ENCODE data around the gene DEFB129.
"Not testable (repeated sequence)": the region's sequence is repeated elsewhere in the genome, so short reads cannot be mapped to it uniquely, and the experiment has no call there.

DEFB129 gene

DNA sequence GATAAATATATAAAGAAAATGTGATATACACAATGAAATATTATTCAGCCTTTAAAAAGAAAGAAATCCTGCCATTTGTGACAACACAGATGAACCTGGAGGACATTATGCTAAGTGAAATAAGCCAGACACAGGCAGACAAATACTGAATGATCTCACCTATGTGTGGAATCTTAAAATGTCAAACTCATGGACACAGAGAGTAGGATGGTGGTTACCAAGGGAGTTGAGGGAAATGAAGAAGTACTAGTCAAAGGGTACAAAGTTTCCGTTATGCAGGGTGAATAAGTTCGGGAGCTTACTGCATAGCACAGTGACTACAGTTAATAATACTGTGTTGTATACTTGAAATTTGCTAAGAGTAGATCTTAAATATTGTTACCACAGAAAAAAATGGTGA, 15.8 kb downstream of the DEFB129 start:
- DNase-seq (ENCODE audit: insufficient read length, low spot score) (no peak), FAIRE-seq (peak; percentile 38)
- TF ChIP-seq SPI1 (IDR thresholded peaks at IDR 0.05; ENCODE audit: low read depth, low read length) (no peak), POLR2A (IDR thresholded peaks at IDR 0.05; ENCODE audit: low read depth, low read length) (no peak), POLR2AphosphoS5 (IDR thresholded peaks at IDR 0.05; ENCODE audit: low read depth, low read length) (no peak), POU2F2 (IDR thresholded peaks at IDR 0.05; ENCODE audit: low read depth, low read length) (no peak), TAF1 (IDR thresholded peaks at IDR 0.05; ENCODE audit: low read depth, low read length) (no peak), PAX5 (IDR thresholded peaks at IDR 0.05; ENCODE audit: insufficient read depth, low read length, severe bottlenecking) (no peak)

GRCh38 chr20:251354-251753, 24.3 kb downstream of the DEFB129 start:
- DNase-seq (ENCODE audit: insufficient read length, low spot score) (no peak), FAIRE-seq (no peak)
- TF ChIP-seq TAF1 (IDR thresholded peaks at IDR 0.05; ENCODE audit: low read depth, low read length) (no peak), POLR2A (IDR thresholded peaks at IDR 0.05; ENCODE audit: low read depth, low read length) (no peak), SPI1 (IDR thresholded peaks at IDR 0.05; ENCODE audit: low read depth, low read length) (no peak), POU2F2 (IDR thresholded peaks at IDR 0.05; ENCODE audit: low read depth, low read length) (no peak), PAX5 (IDR thresholded peaks at IDR 0.05; ENCODE audit: insufficient read depth, low read length, severe bottlenecking) (no peak)

- FAIRE-seq (no peak), DNase-seq (ENCODE audit: insufficient read length, low spot score) (no peak)
- no peak for TF ChIP-seq SPI1 (IDR thresholded peaks at IDR 0.05; ENCODE audit: low read depth, low read length)
- no peak for TF ChIP-seq PAX5 (IDR thresholded peaks at IDR 0.05; ENCODE audit: insufficient read depth, low read length, severe bottlenecking)
- TF ChIP-seq POU2F2 (IDR thresholded peaks at IDR 0.05; ENCODE audit: low read depth, low read length): no peak
- no peak for TF ChIP-seq POLR2A (IDR thresholded peaks at IDR 0.05; ENCODE audit: low read depth, low read length)
- TF ChIP-seq TAF1 (IDR thresholded peaks at IDR 0.05; ENCODE audit: low read depth, low read length): no peak
- no peak for TF ChIP-seq POLR2AphosphoS5 (IDR thresholded peaks at IDR 0.05; ENCODE audit: low read depth, low read length)
Observed at GRCh38 chr20:252801-253200, 25.7 kb downstream of the DEFB129 start.

- FAIRE-seq; DNase-seq (ENCODE audit: insufficient read length, low spot score): not testable (repeated sequence)
Observed at GRCh38 chr20:253447-253846, 26.4 kb downstream of the DEFB129 start.

DNA sequence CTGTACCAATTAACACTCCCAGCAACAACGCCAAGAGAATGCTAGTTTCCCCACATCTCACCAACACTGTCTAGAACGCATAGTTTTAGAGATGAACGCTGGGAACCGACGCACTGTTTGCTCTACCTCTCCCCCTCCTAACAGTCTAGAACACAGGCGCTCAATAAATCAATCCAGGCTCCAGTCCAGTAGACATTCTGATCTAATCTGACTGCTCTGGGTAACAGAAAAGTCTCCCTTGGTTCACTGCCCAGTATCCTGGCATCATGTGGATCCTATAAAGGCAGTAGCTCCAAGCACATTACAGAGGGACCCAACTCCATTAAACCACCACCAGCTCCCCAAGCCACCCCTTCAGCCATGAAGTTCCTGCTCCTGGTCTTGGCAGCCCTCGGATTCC, 30.4 kb downstream of the DEFB129 start, which contains the start of gene DEFB132:
Gene DEFB132 (plus strand): TSS at position 306 of the 400 bp plus-strand sequence. CDS start 55 bp downstream, at position 361.
- DNase-seq (ENCODE audit: insufficient read length, low spot score) (no peak), FAIRE-seq (no peak)
- TF ChIP-seq SPI1 (IDR thresholded peaks at IDR 0.05; ENCODE audit: low read depth, low read length): no peak
- TF ChIP-seq PAX5 (IDR thresholded peaks at IDR 0.05; ENCODE audit: insufficient read depth, low read length, severe bottlenecking): no peak
- TF ChIP-seq POLR2AphosphoS5 (IDR thresholded peaks at IDR 0.05; ENCODE audit: low read depth, low read length): no peak
- no peak for TF ChIP-seq TAF1 (IDR thresholded peaks at IDR 0.05; ENCODE audit: low read depth, low read length)
- no peak for TF ChIP-seq POU2F2 (IDR thresholded peaks at IDR 0.05; ENCODE audit: low read depth, low read length)
- no peak for TF ChIP-seq POLR2A (IDR thresholded peaks at IDR 0.05; ENCODE audit: low read depth, low read length)

DNA sequence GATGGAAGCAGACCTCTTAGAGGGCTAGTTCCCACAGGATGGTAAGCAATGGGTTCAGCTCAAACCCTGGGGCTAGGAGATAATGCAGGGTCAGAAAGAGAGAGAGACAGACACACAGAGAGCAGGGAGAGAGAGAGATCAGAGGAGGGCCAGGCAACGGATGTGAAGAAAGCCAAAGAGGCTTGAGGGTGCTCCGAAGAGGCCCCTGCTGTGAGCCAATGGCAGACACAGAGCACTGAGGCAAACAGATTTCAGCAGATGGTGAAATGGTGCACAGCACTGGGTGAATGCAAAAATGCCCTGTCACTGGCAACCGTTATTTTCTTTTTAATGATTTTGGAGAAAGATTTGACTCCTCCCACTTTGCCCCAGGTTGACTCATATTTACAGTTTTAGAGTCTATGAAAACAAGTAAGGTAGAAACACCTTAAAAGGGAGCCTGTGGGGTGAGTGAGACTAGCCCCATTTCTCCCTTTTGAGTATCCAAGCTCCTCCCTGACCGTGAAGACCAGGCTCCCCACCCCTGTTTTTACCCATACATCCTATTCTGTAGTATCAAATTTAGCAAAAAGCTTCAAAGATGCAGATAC, 31.3 kb downstream of the DEFB129 start:
- no peak for TF ChIP-seq POLR2A (IDR thresholded peaks at IDR 0.05; ENCODE audit: low read depth, low read length)
- TF ChIP-seq SPI1 (IDR thresholded peaks at IDR 0.05; ENCODE audit: low read depth, low read length): no peak
- no peak for TF ChIP-seq PAX5 (IDR thresholded peaks at IDR 0.05; ENCODE audit: insufficient read depth, low read length, severe bottlenecking)
- TF ChIP-seq POLR2AphosphoS5 (IDR thresholded peaks at IDR 0.05; ENCODE audit: low read depth, low read length): no peak
- TF ChIP-seq TAF1 (IDR thresholded peaks at IDR 0.05; ENCODE audit: low read depth, low read length): no peak
- TF ChIP-seq POU2F2 (IDR thresholded peaks at IDR 0.05; ENCODE audit: low read depth, low read length): no peak
- FAIRE-seq (no peak), DNase-seq (ENCODE audit: insufficient read length, low spot score) (no peak)

- DNase-seq (ENCODE audit: insufficient read length, low spot score): no peak
- TF ChIP-seq POU2F2 (IDR thresholded peaks at IDR 0.05; ENCODE audit: low read depth, low read length) (no peak), POLR2A (IDR thresholded peaks at IDR 0.05; ENCODE audit: low read depth, low read length) (no peak), PAX5 (IDR thresholded peaks at IDR 0.05; ENCODE audit: insufficient read depth, low read length, severe bottlenecking) (no peak), SPI1 (IDR thresholded peaks at IDR 0.05; ENCODE audit: low read depth, low read length) (no peak), POLR2AphosphoS5 (IDR thresholded peaks at IDR 0.05; ENCODE audit: low read depth, low read length) (no peak), TAF1 (IDR thresholded peaks at IDR 0.05; ENCODE audit: low read depth, low read length) (no peak)
- FAIRE-seq: peak; percentile 40
Observed at GRCh38 chr20:258963-259362, 31.9 kb downstream of the DEFB129 start.

GRCh38 chr20:259981-260380, 32.9 kb downstream of the DEFB129 start:
- FAIRE-seq (no peak), DNase-seq (ENCODE audit: insufficient read length, low spot score) (no peak)
- TF ChIP-seq POLR2A (IDR thresholded peaks at IDR 0.05; ENCODE audit: low read depth, low read length) (no peak), POLR2AphosphoS5 (IDR thresholded peaks at IDR 0.05; ENCODE audit: low read depth, low read length) (no peak), TAF1 (IDR thresholded peaks at IDR 0.05; ENCODE audit: low read depth, low read length) (no peak), PAX5 (IDR thresholded peaks at IDR 0.05; ENCODE audit: insufficient read depth, low read length, severe bottlenecking) (no peak), SPI1 (IDR thresholded peaks at IDR 0.05; ENCODE audit: low read depth, low read length) (no peak), POU2F2 (IDR thresholded peaks at IDR 0.05; ENCODE audit: low read depth, low read length) (no peak)

DNA sequence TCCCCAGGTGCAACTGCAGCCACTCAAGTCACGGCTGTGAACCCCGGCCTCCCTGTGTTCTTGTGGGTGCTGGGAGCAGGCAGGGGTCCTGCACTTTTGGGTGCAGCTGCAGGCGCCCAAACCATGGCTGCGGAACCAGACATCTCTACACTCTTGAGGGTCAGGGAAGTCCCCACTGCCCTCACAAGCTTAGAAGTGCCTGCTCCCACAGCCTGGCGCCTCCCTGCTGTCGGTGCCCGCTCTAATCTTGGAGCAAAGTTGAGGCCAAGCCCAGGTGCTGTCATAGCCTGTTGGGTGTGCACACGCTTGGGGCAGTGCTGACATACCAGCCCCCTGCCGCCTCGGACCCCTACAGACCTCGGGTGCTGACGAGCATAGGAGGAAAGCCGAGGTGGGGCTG, 36.6 kb downstream of the DEFB129 start:
- TF ChIP-seq SPI1 (IDR thresholded peaks at IDR 0.05; ENCODE audit: low read depth, low read length) (no peak), POLR2AphosphoS5 (IDR thresholded peaks at IDR 0.05; ENCODE audit: low read depth, low read length) (no peak), POU2F2 (IDR thresholded peaks at IDR 0.05; ENCODE audit: low read depth, low read length) (no peak), PAX5 (IDR thresholded peaks at IDR 0.05; ENCODE audit: insufficient read depth, low read length, severe bottlenecking) (no peak), TAF1 (IDR thresholded peaks at IDR 0.05; ENCODE audit: low read depth, low read length) (no peak), POLR2A (IDR thresholded peaks at IDR 0.05; ENCODE audit: low read depth, low read length) (no peak)
- FAIRE-seq (no peak), DNase-seq (ENCODE audit: insufficient read length, low spot score) (no peak)
